Lung (tissue), 12 donors: ENCODE measurements around the gene CHRNA3. TPM values are rescaled to one million over a fixed set of nuclear protein-coding genes. Genes with fewer than 3 reads are reported as not detected.
"Not testable (repeated sequence)": the region's sequence is repeated elsewhere in the genome, so short reads cannot be mapped to it uniquely, and the experiment has no call there.

Source experiments
- ATAC-seq: fragments of 200-7000 bp; cut with Tn5 transposase; one replicate; pipeline ENCODE4 v1.9.1; 2020; ENCODE audit warnings: moderate number of reproducible peaks; ENCODE audit not compliant: insufficient read depth, low FRiP score
- DNase-seq, 3 donors: peaks; one replicate each; pipeline ENCODE4 v3.0.0-alpha.2; 2013 to 2017
- H3K27ac ChIP-seq, 2 donors: one replicate each; pipeline ENCODE4 v1.5.1; 2013; ENCODE audit warnings: mild to moderate bottlenecking in 2 of 2, moderate library complexity in 2 of 2, control low read depth in 1 of 2, inconsistent platforms in 1 of 2, low read depth in 1 of 2, low read length in 1 of 2
- H3K27me3 ChIP-seq, 3 donors: one replicate each; pipeline ENCODE4 v1.5.1; 2013; ENCODE audit warnings: low read length in 2 of 3; ENCODE audit not compliant: control insufficient read depth in 3 of 3, insufficient read depth in 3 of 3
- H3K36me3 ChIP-seq, 4 donors: one replicate each; pipeline ENCODE4 v1.5.1; 2013; ENCODE audit warnings: low read length in 4 of 4, mild to moderate bottlenecking in 1 of 4, moderate library complexity in 1 of 4; ENCODE audit not compliant: control insufficient read depth in 4 of 4, insufficient read depth in 4 of 4
- H3K4me1 ChIP-seq, 5 donors: one replicate each; pipeline ENCODE4 v1.5.1; 2013; ENCODE audit warnings: low read length in 5 of 5, mild to moderate bottlenecking in 2 of 5, moderate library complexity in 1 of 5; ENCODE audit not compliant: control insufficient read depth in 5 of 5, insufficient read depth in 5 of 5
- H3K4me3 ChIP-seq: one replicate; pipeline ENCODE4 v1.5.1; 2013; ENCODE audit warnings: mild to moderate bottlenecking, control low read depth, moderate library complexity
- H3K9ac ChIP-seq, 2 donors: one replicate each; pipeline ENCODE4 v1.5.1; 2013; ENCODE audit warnings: low read length in 2 of 2, control low read depth in 1 of 2; ENCODE audit not compliant: insufficient read depth in 1 of 2
- H3K9me3 ChIP-seq, 4 donors: one replicate each; pipeline ENCODE4 v1.5.1; 2013; ENCODE audit warnings: low read length in 3 of 4, mild to moderate bottlenecking in 1 of 4, moderate library complexity in 1 of 4; ENCODE audit not compliant: control insufficient read depth in 4 of 4, insufficient read depth in 3 of 4
- WGBS, 2 donors: extraction: QIAGEN DNeasy Blood & Tissue Kit; methylation state at CpG; one replicate each; pipeline ENCODE4 v1.1.7; 2013; 5-methylcytosine and 5-hydroxymethylcytosine counted together
- polyA plus RNA-seq, 2 donors: library from polyadenylated mRNA; stranded (reverse); fragments of 200-250 nt; gene quantifications; one replicate each; pipeline ENCODE4 v1.2.1, GENCODE V29; 2013
- total RNA-seq, 2 donors: library from RNA; depleted of rRNA in 1 of 2; stranded (reverse); fragments of >200 nt in 1 of 2; gene quantifications; one replicate each; pipeline ENCODE4 v1.2.1, GENCODE V29; 2014 to 2021
- TF ChIP-seq, protein P1 (sequence below): IDR thresholded peaks from 2 replicates; pipeline ENCODE4 v1.5.1; 2012; ENCODE audit warnings: mild to moderate bottlenecking; ENCODE audit errors: control extremely low read depth, extremely low read depth
- donor health status: control.
- donor health status: control.
- donor health status: Bipolar disorder and iron deficiency.
- donor health status: healthy.
- donor health status: DM: yes; HTN: yes; CAD: no.

The CHRNA3 gene
- total and polyA plus RNA-seq, 4 donors, result 0.03 to 0.06 TPM; not detected in 2

DNA sequence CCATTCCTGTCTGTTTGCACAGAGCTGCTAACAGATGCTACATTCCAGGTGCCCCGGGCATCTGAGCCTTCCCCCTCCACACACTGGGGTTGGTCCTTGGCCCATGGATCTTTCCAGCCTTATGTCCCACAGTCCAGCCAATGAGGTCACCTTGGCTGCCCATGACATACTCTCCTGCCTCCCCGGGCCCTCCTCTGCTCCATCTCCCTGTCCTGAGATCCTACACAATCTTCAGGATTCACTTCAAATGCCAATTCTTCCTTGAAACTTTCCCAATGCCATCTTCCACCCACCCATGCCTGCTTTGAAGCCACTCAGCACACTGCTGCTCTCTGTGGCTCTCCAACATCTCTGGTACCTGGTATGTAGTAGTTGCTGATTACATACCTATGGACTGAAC, 4.3 kb downstream of the CHRNA3 start:
- Histone ChIP-seq H3K27ac (no peak overlapping the region), H3K36me3 (no peaks in the 10 kb centered on the region), H3K9ac (no peak overlapping the region), H3K4me3 (no peak overlapping the region), H3K27me3 (peaks cover 22 to 28% (median 23%) of the 10 kb centered on the region in 3 donors), H3K4me1 (peaks cover 0 to 7% (median 0%) of the 10 kb centered on the region in 5 donors), H3K9me3 (no peaks in the 10 kb centered on the region)
- ATAC-seq (no peak), DNase-seq (no peak)
- TF ChIP-seq, protein P1, sequence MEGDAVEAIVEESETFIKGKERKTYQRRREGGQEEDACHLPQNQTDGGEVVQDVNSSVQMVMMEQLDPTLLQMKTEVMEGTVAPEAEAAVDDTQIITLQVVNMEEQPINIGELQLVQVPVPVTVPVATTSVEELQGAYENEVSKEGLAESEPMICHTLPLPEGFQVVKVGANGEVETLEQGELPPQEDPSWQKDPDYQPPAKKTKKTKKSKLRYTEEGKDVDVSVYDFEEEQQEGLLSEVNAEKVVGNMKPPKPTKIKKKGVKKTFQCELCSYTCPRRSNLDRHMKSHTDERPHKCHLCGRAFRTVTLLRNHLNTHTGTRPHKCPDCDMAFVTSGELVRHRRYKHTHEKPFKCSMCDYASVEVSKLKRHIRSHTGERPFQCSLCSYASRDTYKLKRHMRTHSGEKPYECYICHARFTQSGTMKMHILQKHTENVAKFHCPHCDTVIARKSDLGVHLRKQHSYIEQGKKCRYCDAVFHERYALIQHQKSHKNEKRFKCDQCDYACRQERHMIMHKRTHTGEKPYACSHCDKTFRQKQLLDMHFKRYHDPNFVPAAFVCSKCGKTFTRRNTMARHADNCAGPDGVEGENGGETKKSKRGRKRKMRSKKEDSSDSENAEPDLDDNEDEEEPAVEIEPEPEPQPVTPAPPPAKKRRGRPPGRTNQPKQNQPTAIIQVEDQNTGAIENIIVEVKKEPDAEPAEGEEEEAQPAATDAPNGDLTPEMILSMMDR, result no peak
- 78 to 100% methylated on average over 2 of the region's 2 CpGs for WGBS, 2 donors

DNA sequence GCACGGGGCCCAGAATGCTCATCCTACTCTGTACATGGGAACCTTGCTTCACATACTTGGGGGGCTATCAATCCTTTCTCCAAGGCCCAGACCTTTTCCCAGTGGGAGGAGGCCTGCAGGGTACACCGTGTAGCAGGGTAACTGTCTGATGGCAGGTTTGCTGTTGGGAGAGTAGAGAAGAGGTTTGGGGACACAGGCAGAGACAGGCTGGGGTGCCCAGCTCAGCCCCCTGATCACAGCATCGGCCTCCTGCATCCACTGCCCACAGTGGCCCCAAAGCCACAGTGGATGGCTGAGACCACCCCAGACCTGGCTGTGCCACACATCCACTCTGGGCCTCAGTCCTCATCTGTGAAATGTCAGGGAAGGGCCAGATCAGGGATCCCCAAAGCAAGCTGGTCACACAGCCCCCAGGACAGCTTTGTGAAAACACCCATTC, 5.6 kb downstream of the CHRNA3 start:
- WGBS, 2 donors, result 89 to 100% methylated on average over 3 of the region's 3 CpGs
- DNase-seq, result no peak
- Histone ChIP-seq H3K9ac (no peak overlapping the region), H3K4me1 (peaks cover 0 to 1% (median 0%) of the 10 kb centered on the region in 5 donors), H3K9me3 (no peaks in the 10 kb centered on the region), H3K27ac (no peak overlapping the region), H3K36me3 (no peaks in the 10 kb centered on the region), H3K27me3 (peaks cover 16 to 20% (median 19%) of the 10 kb centered on the region in 3 donors), H3K4me3 (no peak overlapping the region)
- ATAC-seq, result no peak
- TF ChIP-seq, protein P1, result no peak

GRCh38 chr15:78614021-78614420, 6.8 kb downstream of the CHRNA3 start:
- H3K27ac ChIP-seq, result no peak overlapping the region
- WGBS, 2 donors, result 59 to 64% methylated on average over 3 of the region's 3 CpGs
- H3K27me3 ChIP-seq, result peaks cover 4 to 9% (median 8%) of the 10 kb centered on the region in 3 donors
- no peak overlapping the region for H3K9ac ChIP-seq
- H3K4me1 ChIP-seq, result no peaks in the 10 kb centered on the region
- ATAC-seq (no peak), DNase-seq (peak in 2 of 3 donors; percentile 18 to 33)
- no peak overlapping the region for H3K4me3 ChIP-seq
- H3K36me3 ChIP-seq, result no peaks in the 10 kb centered on the region
- TF ChIP-seq, protein P1, result no peak
- no peaks in the 10 kb centered on the region for H3K9me3 ChIP-seq

- H3K36me3 ChIP-seq, ATAC-seq, H3K4me3 ChIP-seq, DNase-seq, H3K27ac ChIP-seq, H3K27me3 ChIP-seq, H3K9ac ChIP-seq, H3K4me1 ChIP-seq, H3K9me3 ChIP-seq: not testable (repeated sequence)
- WGBS, 2 donors, result 81 to 94% methylated on average over 2 of the region's 3 CpGs
Measured at GRCh38 chr15:78609551-78609950, 11.2 kb downstream of the CHRNA3 start.
